HG03196 (cell line): ENCODE data around the gene OR1N1.
"Not testable (repeated sequence)": the region's sequence is repeated elsewhere in the genome, so short reads cannot be mapped to it uniquely, and the experiment has no call there.

Experiments used
- ATAC-seq: cut with Tn5 transposase; IDR thresholded peaks from one replicate; pipeline ENCODE4 v1.9.1; 2021; ENCODE audit not compliant: unreplicated experiment

The OR1N1 gene, protein sequence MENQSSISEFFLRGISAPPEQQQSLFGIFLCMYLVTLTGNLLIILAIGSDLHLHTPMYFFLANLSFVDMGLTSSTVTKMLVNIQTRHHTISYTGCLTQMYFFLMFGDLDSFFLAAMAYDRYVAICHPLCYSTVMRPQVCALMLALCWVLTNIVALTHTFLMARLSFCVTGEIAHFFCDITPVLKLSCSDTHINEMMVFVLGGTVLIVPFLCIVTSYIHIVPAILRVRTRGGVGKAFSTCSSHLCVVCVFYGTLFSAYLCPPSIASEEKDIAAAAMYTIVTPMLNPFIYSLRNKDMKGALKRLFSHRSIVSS

DNA sequence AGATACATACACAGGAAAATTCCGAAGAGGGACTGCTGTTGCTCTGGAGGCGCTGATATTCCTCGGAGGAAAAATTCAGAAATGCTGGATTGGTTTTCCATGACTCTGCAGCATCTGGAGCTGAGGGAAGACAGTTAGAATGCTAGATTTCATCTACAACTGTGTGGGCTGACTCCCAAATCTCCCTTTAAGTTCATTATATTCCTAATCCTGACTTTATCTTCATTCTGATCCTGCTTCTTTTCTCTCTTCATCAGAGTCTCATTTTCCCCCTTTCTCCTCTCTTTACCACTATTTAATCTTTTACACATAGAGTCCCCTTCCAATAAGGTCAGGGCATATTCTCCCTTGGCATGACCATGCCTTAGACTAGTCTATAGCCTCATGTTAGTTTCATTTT, at the start of gene OR1N1:
Gene OR1N1, minus strand, starts transcription at position 101 of the 400 bp plus-strand sequence. Its CDS starts 0 bp downstream, at position 101.
- ATAC-seq: no peak

DNA sequence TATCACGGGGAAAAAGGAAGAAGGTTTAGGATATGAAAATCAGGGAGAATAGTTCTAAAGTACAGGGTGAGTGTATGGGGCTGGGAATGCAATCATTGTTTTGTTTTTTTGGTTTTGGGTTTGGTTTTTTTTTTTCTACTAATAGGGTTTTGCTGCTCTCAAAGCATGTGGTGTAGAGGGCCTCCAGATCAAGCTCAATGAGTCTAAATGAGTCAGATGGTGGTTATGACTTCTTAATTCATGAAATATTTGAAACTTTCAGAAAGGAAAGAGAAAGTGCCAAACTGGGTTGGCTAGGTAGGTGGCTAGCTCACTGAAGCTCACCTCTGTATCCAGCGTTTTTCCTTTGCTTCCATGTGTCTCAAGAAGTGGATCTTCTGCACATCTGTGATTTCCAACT, 45.4 kb upstream of the OR1N1 start:
- no peak for ATAC-seq

DNA sequence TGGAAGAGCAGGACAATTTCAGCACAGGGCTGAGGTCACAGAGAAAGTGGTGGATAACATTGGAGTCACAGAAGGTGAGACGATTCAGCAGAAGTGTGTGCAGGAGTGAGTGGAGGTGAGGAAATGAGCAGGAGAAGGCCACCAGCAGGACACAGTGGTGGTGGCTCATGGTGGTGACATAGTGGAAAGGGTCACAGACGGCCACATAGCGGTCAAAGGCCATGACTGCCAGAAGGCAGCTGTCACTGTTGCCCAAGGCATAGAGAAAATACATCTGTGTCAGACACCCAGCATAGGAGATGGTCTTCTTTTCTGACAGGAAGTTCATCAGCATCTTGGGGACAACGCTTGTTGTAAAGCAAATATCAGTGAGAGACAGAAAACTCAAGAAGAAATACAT, 40.8 kb upstream of the OR1N1 start:
- ATAC-seq: no peak

DNA sequence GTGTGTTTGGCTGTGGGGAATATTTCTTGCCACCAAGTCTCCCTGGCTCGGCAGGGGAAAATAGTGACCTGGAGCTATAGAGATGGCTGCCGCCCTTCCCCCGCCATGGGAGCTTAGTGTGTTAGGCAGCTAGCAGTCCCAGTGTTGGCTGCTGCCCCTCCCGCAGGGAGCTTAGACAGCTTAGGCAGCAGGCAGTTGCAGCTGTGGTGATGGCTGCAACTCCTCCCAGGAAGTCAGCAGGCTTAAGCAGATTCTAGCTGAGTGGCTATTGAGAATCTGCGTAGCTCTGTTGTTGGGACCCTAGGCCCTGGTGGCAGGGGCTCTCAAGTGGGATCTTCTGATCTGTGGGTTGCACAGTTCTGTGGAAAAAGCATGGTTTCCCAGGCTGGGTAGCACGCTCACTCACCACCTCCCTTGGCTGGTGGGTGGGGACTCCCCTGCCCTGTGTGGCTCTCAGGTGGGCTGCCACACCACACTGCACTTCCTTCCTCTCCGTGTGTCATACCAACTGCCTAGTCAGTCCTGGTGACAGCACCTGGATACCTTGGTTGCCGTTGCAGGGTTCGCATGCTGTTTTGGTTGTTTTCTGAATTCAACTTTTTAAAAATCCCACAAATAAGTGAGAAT, 35.2 kb upstream of the OR1N1 start:
- no peak for ATAC-seq

DNA sequence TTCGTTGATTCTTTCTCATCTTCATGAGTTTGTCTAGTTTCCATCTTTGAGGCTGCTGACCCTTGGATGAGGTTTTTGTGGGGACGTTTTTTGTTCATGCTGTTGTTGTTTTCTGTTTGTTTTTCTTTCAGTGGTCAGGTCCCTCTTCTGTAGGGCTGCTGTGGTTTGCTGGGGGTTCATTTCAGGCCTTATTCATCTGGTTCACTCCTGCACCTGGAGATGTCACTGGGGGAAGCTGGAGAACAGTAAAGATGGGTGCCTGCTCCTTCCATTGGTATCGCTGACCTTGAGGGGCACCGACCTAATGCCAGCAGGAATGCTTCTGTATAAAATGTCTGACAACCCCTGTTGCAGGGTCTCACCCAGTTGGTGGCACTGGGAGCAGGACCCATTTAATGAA, 34.4 kb upstream of the OR1N1 start:
- ATAC-seq: no peak

DNA sequence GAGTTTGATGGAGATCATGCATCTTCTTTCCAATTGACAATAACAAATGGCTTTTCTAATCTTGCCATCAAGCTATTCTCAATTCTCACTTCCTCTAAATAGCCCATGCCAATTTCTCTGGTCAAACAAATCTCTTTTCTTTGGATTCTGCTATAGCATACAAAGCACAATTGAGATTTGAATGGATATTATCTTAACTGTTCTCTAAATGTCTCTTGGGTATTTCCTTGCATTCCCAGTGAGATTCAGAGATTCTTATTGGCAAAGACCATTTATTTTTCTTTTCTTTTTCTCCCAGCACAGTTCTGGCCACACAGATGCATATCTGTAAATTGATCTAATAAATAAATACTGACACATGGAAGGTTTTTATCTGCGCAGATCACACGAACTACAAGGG, 25.7 kb upstream of the OR1N1 start, which contains the start of gene OR1N2:
Gene OR1N2, plus strand, starts transcription at position 301 of the 400 bp plus-strand sequence. CDS start 100 bp downstream, outside the sequence.
- no peak for ATAC-seq

DNA sequence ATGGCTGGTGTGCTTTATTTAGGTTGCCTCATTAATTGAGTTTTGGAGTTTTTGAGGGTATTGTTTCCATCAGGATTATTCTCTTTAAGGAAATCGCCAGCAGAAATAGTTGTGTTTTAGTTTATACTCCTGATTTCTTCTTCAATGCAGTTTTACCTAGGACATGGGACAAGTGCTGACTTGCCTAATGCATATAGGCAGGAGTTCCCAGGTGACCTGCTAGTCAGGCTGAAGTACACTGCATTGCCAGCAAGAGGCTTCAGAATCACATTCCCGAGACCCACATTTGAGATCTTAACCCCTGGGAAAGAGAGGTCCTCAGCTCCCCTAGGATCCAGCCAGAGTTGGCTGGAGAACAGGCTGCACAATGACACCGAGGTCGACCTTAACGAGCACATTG, 24.3 kb upstream of the OR1N1 start:
- ATAC-seq: no peak

DNA sequence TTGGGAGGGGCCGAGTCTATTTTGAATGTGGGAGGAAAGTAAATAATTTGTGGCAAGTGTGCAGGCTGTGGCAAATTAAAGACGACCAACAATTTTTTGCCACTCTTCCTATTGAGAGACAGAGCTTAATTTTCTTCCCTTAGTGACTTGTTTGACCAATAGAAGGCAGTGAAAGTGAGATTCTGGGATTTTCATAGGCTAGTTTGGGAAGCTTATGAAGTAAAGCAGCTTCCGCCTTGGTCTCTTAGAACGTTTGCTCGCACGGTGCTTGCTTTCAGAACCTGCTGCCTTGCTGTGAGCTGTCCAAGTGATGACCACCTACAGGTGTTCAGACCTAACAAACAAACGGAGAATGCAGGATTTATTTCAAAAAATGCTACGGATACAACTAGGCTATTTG, 19.1 kb upstream of the OR1N1 start:
- no peak for ATAC-seq

DNA sequence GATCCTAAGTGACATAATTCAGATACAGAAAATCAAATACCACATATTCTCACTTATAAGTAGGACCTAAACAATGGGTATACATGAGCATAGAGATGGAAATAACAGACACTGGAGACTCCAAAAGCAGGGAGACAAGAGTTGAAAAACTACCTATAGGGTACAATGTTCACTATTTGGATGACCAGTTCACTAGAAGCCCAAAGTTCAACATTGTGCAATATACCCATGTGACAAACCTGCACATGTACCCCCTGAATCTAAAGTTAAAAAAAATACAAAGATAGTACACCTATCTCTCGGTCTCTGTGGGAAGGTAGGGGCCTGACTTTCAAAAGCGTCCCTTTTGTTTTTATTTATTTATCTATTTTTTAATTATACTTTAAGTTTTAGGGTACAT, 11.7 kb upstream of the OR1N1 start:
- no peak for ATAC-seq

DNA sequence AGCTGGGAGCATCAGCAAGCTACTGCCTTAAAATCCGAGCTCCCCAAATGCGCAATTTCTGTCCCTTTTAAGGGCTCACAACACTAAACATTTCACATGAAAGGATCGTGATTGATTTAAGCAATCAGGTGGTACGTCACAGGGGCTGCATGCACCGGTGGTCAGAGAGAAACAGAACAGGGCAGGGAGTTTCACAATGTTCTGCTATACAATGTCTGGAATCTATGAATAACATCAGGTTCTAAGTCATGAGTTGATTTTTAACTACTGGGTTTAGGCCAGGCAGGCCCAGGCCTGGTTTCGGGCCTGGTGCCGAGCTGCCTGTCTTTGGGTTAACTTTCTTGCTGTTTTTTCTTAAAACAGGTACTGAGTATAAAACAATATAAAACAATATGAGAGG, 10.0 kb upstream of the OR1N1 start:
- ATAC-seq: not testable (repeated sequence)

DNA sequence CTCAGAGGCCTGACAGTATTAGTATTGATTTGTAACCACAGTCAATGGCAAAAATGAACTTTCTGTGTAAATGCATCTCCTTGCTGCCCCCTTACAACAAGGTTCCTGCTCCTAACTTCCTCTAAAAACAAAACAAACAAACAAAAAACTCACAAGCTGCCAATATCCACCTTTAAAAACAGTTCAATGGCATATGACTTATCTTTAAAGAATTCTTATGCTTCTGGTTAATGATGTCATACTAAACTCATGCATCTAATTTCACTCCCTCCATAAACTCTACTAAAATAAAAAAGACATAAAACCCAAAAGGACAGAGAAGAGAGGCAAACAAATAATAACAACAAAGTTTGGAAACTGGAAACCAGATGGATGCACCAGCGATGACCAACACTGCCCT, 9.0 kb upstream of the OR1N1 start:
- no peak for ATAC-seq

DNA sequence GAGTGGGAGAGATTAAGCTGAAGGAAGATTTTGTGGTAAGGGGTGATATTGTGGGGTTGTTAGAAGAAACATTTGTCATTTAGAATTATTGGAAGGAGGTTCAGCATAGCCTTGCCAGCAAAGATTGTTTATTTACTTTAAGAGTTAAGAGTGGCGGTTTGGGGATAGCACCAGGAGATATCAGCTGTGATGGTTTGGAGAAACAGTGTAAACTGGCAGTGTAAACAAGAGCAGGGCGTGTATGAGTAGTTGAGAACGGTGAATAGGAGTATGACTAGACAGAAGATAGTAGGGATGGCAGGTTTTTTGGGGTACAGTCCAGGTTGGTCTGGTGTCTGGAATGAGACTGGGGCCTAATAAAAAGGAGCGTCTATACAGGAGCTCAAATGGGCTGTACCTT, 4.1 kb upstream of the OR1N1 start:
- not testable (repeated sequence) for ATAC-seq

DNA sequence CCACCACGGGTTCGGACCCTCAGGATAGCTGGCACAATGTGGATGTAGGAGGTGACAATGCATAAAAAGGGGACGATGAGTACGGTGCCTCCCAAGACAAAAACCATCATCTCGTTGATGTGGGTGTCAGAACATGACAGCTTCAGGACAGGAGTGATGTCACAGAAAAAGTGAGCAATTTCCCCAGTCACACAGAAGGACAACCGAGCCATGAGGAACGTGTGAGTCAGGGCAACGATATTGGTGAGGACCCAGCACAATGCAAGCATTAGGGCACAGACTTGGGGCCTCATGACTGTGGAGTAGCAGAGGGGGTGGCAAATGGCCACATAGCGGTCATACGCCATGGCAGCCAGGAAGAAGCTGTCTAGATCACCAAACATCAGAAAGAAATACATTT, 491 bp downstream of the OR1N1 start:
- ATAC-seq: no peak

DNA sequence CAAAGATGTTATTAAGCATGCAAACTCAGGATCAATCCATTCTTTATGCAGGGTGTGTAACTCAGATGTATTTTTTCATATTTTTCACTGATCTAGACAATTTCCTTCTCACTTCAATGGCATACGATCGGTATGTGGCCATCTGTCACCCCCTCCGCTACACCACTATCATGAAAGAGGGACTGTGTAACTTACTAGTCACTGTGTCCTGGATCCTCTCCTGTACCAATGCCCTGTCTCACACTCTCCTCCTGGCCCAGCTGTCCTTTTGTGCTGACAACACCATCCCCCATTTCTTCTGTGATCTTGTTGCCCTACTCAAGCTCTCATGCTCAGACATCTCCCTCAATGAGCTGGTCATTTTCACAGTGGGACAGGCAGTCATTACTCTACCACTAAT, 7.7 kb downstream of the OR1N1 start:
- ATAC-seq: no peak

DNA sequence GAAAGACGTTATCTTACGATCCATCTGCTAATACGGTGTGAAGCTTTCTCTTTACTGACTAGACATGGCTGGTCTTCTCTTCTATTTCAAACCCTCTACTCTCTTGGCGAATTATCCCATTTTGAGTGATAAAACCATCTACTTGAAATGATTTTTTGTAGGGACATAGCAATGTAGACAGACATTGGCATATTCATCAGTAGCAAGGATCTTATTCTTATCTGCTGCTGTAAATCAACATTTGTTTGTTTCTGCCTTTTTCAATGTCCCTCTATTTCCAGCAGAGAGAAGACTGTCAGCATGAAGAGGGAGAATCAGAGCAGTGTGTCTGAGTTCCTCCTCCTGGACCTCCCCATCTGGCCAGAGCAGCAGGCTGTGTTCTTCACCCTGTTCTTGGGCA, 8.3 kb downstream of the OR1N1 start, which contains the start of gene OR1J4:
Gene OR1J4, plus strand, starts transcription at position 301 of the 400 bp plus-strand sequence. Its CDS starts 0 bp downstream, at position 301.
- no peak for ATAC-seq

DNA sequence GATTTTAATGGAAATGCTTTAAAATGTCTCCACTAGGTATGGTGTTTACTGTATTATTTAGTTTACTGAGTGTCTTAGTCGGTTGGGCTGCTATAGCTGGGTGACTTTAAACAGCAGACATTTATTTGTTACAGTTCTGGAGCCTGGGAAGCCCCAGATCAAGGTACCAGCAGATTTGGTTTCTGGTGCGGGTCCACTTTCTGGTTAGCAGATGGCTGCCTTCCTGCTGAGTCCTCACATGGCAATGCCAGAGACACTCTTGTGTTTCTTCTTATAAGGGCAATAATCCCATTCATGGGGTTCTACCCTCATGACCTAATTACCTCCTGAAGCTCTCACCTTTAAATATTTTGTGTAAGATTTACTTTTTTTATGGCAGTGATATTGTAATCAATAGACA, 8.9 kb downstream of the OR1N1 start:
- ATAC-seq: no peak

DNA sequence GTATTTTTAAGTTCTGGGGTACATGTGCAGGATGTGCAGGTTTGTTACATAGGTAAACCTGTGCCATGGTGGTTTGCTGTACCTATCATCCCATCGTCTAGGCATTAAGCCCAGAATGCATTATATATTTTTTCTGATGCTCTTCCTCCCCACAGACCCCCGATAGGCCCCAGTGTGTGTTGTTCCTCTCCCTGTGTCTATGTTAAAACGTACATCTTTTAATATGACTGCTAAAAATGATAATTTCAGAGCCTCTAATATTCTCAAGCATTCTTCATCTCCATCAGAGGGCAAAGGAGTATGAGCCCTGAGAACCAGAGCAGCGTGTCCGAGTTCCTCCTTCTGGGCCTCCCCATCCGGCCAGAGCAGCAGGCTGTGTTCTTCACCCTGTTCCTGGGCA, 16.6 kb downstream of the OR1N1 start, which contains the start of gene OR1J2:
Gene OR1J2, plus strand, starts transcription at position 301 of the 400 bp plus-strand sequence. Its CDS starts 0 bp downstream, at position 301.
- ATAC-seq: no peak

DNA sequence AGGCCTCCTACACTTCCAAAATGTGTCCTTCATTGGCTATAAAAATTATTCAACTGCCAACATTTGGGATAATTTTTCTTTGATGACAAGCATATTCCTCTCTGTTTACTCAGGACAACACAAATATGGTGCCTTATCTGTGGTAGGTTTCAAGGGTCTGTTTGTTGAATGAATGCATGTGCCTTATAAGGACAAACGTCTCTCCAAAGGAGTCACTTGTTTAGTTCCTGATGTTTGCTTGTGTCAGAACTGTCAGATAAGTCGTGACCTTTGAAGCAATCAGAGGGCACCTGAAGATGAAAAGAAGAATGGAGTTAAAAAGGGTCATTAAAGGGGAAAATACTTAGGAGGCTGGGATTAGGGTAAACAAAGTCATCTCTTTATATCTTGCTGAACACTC, 20.1 kb downstream of the OR1N1 start:
- no peak for ATAC-seq

DNA sequence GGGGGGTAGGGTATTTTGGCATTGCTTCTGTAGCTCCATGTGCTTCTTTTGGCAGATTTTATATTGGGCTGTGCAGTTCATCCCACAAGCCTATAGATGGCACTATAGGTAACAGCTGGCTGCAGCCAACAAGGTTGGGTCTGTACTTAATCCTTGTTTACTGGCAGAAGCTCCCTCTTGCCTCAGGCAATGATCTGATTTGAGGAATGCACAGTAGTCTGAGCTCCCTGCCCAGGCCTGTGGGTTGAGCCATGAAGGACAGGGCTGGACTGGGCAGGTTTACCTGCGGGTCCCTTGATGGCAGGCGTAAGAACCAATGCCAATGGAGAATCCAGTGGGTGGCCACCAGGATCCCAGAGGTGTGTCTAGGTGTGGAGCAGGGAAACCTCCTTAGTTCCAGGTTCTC, 28.2 kb downstream of the OR1N1 start:
- no peak for ATAC-seq

DNA sequence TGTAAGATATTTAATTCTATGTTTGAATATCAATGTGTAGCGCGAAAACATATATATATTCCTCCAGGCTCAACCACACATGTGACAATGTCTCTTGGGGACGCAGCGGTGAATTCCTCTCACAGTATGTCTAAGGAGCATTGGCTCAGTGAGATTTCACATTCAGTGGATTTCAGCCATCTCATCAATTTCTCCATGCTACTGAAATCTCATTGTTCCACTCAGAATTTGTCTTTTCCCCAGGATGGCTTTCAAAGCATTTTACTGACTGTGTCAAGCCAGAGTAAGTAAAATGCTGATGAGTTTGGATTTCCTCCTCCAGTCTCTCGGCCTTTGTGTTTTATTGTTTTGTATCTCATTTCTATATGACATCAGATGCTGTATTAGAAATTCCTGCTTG, 48.0 kb downstream of the OR1N1 start:
- no peak for ATAC-seq

DNA sequence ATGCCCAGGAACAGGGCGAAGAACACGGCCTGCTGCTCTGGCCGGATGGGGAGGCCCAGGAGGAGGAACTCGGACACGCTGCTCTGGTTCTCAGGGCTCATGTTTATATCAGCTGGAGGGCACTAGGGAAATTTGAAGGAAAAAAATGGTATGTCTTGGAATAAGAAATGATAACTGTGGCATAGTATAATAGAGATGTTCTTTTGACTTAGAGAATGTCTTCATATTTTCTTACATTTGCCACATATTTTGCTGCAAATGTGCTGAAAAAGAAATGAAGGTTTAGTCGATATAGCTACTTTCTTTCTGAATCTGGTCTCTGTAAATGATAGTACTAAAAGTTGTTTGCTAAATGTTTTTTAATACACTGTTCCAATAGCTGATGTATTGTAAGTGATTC, 49.3 kb downstream of the OR1N1 start, which contains the start of gene OR1J1:
Gene OR1J1, minus strand, starts transcription at position 101 of the 400 bp plus-strand sequence. Its CDS starts 0 bp downstream, at position 101.
- ATAC-seq: no peak

DNA sequence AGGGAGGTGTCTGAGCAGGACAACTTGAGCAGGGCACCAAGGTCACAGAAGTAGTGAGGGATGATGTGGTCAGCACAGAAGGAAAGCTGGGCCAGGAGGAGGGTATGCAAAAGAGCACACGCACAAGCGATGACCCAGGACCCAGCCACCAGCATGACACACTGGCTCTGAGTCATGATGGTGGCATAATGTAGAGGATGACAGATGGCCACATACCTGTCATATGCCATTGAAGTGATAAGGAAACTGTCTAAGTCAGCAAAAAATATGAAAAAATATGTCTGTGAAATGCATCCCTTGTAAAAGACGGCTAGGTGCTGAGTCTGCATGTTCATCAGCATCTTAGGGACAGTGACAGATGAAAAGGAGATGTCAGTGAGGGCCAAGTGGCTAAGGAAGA, 49.7 kb downstream of the OR1N1 start:
- ATAC-seq: no peak
